Measurements from ENCODE around the gene NUDT3. TPM values are rescaled to one million over a fixed set of nuclear protein-coding genes. Genes with fewer than 3 reads are reported as not detected.

Gene NUDT3
- total RNA-seq, 4 donors from 2014 or later, result 9.6 to 27.9 (median 16.9) TPM

DNA sequence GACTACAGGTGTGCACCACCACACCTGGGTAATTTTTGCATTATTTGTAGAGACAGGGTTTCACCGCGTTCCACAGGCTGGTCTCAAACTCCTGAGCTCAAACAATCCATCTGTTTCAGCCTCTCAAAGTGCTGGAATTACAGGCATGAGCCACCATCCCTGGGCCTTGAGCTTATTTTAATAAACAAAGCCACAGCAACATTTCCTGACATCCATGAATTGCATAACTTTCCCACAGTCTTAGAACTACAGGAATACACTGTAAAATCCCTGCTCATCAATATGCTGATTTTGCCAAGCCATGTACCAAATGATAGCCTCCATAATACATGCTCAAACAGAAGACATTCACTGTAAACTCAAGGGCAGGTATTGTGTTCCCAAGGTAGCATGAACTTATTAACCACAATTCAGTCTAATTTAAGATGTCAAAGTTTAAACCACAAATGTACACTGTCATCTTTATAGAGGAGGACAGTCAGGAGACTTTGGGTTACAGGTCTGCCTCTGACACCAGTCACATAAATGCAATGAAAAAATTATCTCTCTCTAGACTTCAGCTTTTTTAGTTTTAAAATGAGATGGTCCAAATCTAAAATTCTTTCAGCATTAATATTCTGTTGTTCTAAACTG lies 40.0 kb downstream of the NUDT3 start:
- Histone ChIP-seq H3K27me3 (no peaks in the 10 kb centered on the region), H3K9me3 (no peaks in the 10 kb centered on the region), H3K4me1 (peaks cover 0 to 26% (median 5%) of the 10 kb centered on the region in 4 donors), H3K4me3 (no peak overlapping the region), H3K36me3 (no peaks in the 10 kb centered on the region), H3K27ac (no peak overlapping the region)
- WGBS, 2 donors (ENCODE audit: low coverage in 1 of 2), result 85% methylated on average over 2 of the region's 2 CpGs; no CpG with 5 or more reads in 1 of the 2 donors
- intact Hi-C loops (cut with DNase I; ENCODE audit: low total_unique reads), result no loop called here
- DNase-seq, result no peak
- TF ChIP-seq CTCF (IDR thresholded peaks at IDR 0.05) (no peak), POLR2AphosphoS5 (IDR thresholded peaks at IDR 0.05) (no peak), POLR2A (IDR thresholded peaks at IDR 0.05) (no peak), EP300 (IDR thresholded peaks at IDR 0.05; ENCODE audit: low read depth) (no peak)
- in situ Hi-C loops (cut with MboI; ENCODE audit: low pct_ligation_motif_present in 1 of 4, low pct_unique_long_range_greater_than_20kb in 1 of 4, low sequenced_read_pairs in 3 of 4), result no loop called here

DNA sequence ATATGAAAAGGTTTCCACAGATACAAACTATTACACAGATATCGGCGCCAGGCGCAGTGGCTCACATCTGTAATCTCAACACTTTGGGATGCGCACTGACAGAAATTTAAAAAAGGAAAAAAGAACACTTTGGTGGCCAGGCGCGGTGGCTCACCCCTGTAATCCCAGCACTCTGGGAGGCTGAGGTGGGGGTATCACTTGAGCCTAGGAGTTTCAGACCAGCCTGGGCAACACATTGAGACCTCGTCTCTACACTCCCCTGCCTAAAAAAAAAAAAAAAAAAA lies 41.6 kb downstream of the NUDT3 start:
- WGBS, 2 donors (ENCODE audit: low coverage in 1 of 2), result 96% methylated on average over 7 of the region's 7 CpGs; no CpG with 5 or more reads in 1 of the 2 donors
- no peak for DNase-seq
- Histone ChIP-seq H3K4me1 (peaks cover 0 to 33% (median 5%) of the 10 kb centered on the region in 4 donors), H3K27ac (no peak overlapping the region), H3K4me3 (no peak overlapping the region), H3K27me3 (no peaks in the 10 kb centered on the region), H3K9me3 (no peaks in the 10 kb centered on the region), H3K36me3 (no peaks in the 10 kb centered on the region)
- in situ Hi-C loops (cut with MboI; ENCODE audit: low pct_ligation_motif_present in 1 of 4, low pct_unique_long_range_greater_than_20kb in 1 of 4, low sequenced_read_pairs in 3 of 4), result no loop called here
- intact Hi-C loops (cut with DNase I; ENCODE audit: low total_unique reads), result no loop called here
- TF ChIP-seq CTCF (IDR thresholded peaks at IDR 0.05), result no peak
- TF ChIP-seq EP300 (IDR thresholded peaks at IDR 0.05; ENCODE audit: low read depth), result no peak
- no peak for TF ChIP-seq POLR2AphosphoS5 (IDR thresholded peaks at IDR 0.05)
- no peak for TF ChIP-seq POLR2A (IDR thresholded peaks at IDR 0.05)

DNA sequence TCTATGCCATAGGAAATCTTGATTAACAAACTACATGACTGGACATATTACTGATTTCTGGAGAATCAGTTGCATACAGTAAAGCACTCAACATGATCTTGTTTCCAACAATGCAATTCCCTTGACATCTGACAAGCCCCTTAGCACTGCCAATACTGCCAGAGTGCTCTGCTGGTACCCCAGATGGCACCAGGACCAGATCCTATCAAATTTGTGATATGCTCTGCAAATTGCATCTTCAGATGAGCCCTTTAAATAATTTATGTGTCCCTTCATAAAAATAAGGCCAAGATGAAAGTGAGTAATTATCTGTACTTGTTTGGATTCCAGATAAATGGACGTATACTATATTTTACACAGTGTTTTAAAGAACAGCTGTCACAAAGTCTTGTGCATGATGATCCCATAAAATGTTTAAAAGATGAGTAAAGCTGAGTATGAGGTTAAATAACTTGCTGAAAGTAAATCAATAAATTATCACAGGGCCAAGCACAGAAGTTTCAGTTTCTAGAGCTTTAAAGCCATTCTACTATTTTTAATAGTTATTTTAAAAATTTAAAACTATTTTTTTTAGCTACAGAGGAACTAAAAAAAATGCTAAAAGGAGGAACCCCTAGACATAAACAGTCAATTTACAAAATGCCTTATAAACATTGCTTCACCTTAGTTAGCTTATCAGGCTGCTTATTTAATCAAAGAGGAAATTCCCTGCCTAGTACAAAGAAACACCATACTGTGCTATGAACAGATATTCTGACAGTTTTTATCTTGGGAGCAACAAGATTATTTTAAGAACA lies 42.1 kb downstream of the NUDT3 start:
- no peaks in the 10 kb centered on the region for H3K9me3 ChIP-seq
- H3K27me3 ChIP-seq, result no peaks in the 10 kb centered on the region
- in situ Hi-C loops (cut with MboI; ENCODE audit: low pct_ligation_motif_present in 1 of 4, low pct_unique_long_range_greater_than_20kb in 1 of 4, low sequenced_read_pairs in 3 of 4), result no loop called here
- no peak for DNase-seq
- TF ChIP-seq POLR2AphosphoS5 (IDR thresholded peaks at IDR 0.05) (no peak), POLR2A (IDR thresholded peaks at IDR 0.05) (no peak), CTCF (IDR thresholded peaks at IDR 0.05) (no peak), EP300 (IDR thresholded peaks at IDR 0.05; ENCODE audit: low read depth) (no peak)
- H3K27ac ChIP-seq, result no peak overlapping the region
- peaks cover 0 to 34% (median 5%) of the 10 kb centered on the region in 4 donors for H3K4me1 ChIP-seq
- intact Hi-C loops (cut with DNase I; ENCODE audit: low total_unique reads), result no loop called here
- H3K4me3 ChIP-seq, result no peak overlapping the region
- H3K36me3 ChIP-seq, result no peaks in the 10 kb centered on the region
- 33 to 47% methylated on average over 1 of the region's 1 CpG for WGBS, 2 donors (ENCODE audit: low coverage in 1 of 2)

GRCh38 chr6:34349211-34349610 lies 43.3 kb downstream of the NUDT3 start:
- intact Hi-C loops (cut with DNase I; ENCODE audit: low total_unique reads), result no loop called here
- in situ Hi-C loops (cut with MboI; ENCODE audit: low pct_ligation_motif_present in 1 of 4, low pct_unique_long_range_greater_than_20kb in 1 of 4, low sequenced_read_pairs in 3 of 4), result no loop called here
- no peak for TF ChIP-seq POLR2AphosphoS5 (IDR thresholded peaks at IDR 0.05)
- H3K27me3 ChIP-seq, result no peaks in the 10 kb centered on the region
- H3K4me3 ChIP-seq, result no peak overlapping the region
- H3K9me3 ChIP-seq, result no peaks in the 10 kb centered on the region
- peaks cover 0 to 41% (median 5%) of the 10 kb centered on the region in 4 donors for H3K4me1 ChIP-seq
- no peak overlapping the region for H3K27ac ChIP-seq
- WGBS, 2 donors (ENCODE audit: low coverage in 1 of 2), result 90 to 94% methylated on average over 4 of the region's 4 CpGs
- DNase-seq, result no peak
- H3K36me3 ChIP-seq, result no peaks in the 10 kb centered on the region

Measured in transverse colon (tissue), 4 donors.